Loucy (cell line): ENCODE results near the gene BCKDK.

Experiments
- CTCF ChIP-seq: fragments of 200-600 bp; sonication (generic); conservative IDR thresholded peaks from 2 replicates; pipeline ENCODE4 v1.5.1; 2014; ENCODE audit warnings: mild to moderate bottlenecking, antibody characterized with exemption, low read length
- EZH2phosphoT487 ChIP-seq: fragments of 200-600 bp; IDR thresholded peaks from 2 replicates; pipeline ENCODE4 v1.6.1; 2018; ENCODE audit warnings: antibody characterized with exemption, mild to moderate bottlenecking, moderate library complexity, borderline replicate concordance

GRCh38 chr16:31111881-31112466 lies 3.8 kb downstream of the BCKDK start:
- TF ChIP-seq CTCF, result no peak
- TF ChIP-seq EZH2phosphoT487, result no peak
